GM19468 (cell line): ENCODE measurements around the gene KRT38.
"Not testable (repeated sequence)": the region's sequence is repeated elsewhere in the genome, so short reads cannot be mapped to it uniquely, and the experiment has no call there.

Experiments used
- ATAC-seq: cut with Tn5 transposase; IDR thresholded peaks from one replicate; pipeline ENCODE4 v1.9.1; 2021; ENCODE audit warnings: mild to moderate bottlenecking, moderate library complexity, moderate number of reproducible peaks; ENCODE audit not compliant: unreplicated experiment; ENCODE audit errors: extremely low read depth

Gene KRT38

GRCh38 chr17:41463746-41464145 is 23.0 kb upstream of the KRT38 start:
- no peak for ATAC-seq

GRCh38 chr17:41462705-41463104 is 21.9 kb upstream of the KRT38 start:
- no peak for ATAC-seq

- no peak for ATAC-seq
Measured at GRCh38 chr17:41457676-41458075, 16.9 kb upstream of the KRT38 start.

- no peak for ATAC-seq
Measured at GRCh38 chr17:41456204-41456603, 15.4 kb upstream of the KRT38 start.

GRCh38 chr17:41455236-41455635 is 14.5 kb upstream of the KRT38 start:
- ATAC-seq: no peak

- ATAC-seq: no peak
Measured at GRCh38 chr17:41453066-41453465, 12.3 kb upstream of the KRT38 start.

- no peak for ATAC-seq
Measured at GRCh38 chr17:41452281-41452680, 11.5 kb upstream of the KRT38 start.

GRCh38 chr17:41451154-41451728 is 10.5 kb upstream of the KRT38 start:
- ATAC-seq: no peak

- ATAC-seq: no peak
Measured at GRCh38 chr17:41449008-41449407, 8.2 kb upstream of the KRT38 start.

- no peak for ATAC-seq
Measured at GRCh38 chr17:41448506-41448905, 7.7 kb upstream of the KRT38 start.

GRCh38 chr17:41446806-41447205 is 6.0 kb upstream of the KRT38 start:
- ATAC-seq: no peak

- ATAC-seq: no peak
Measured at GRCh38 chr17:41444640-41445039, 3.9 kb upstream of the KRT38 start.

GRCh38 chr17:41444186-41444585 is 3.4 kb upstream of the KRT38 start:
- ATAC-seq: no peak

GRCh38 chr17:41442739-41443138 is 2.0 kb upstream of the KRT38 start:
- ATAC-seq: no peak

- no peak for ATAC-seq
Measured at GRCh38 chr17:41439375-41439774, 1.4 kb downstream of the KRT38 start.

- ATAC-seq: no peak
Measured at GRCh38 chr17:41437769-41438168, 3.0 kb downstream of the KRT38 start.

- no peak for ATAC-seq
Measured at GRCh38 chr17:41437254-41437653, 3.5 kb downstream of the KRT38 start.

- no peak for ATAC-seq
Measured at GRCh38 chr17:41434415-41434814, 6.4 kb downstream of the KRT38 start.

- no peak for ATAC-seq
Measured at GRCh38 chr17:41434005-41434404, 6.8 kb downstream of the KRT38 start.

GRCh38 chr17:41433586-41433985 is 7.2 kb downstream of the KRT38 start:
- no peak for ATAC-seq

GRCh38 chr17:41430376-41430775 is 10.4 kb downstream of the KRT38 start:
- not testable (repeated sequence) for ATAC-seq

- ATAC-seq: no peak
Measured at GRCh38 chr17:41429667-41430066, 11.1 kb downstream of the KRT38 start.
